Epithelial cell of esophagus (primary cell): Measurements from ENCODE around the gene BDNF.
A peak's percentile ranks its signal among the peaks of the same experiment; 100 is the strongest.

Experiments
- DNase-seq: peaks from one replicate; pipeline ENCODE4 v3.0.0; 2010; ENCODE audit warnings: low read depth
- H3K4me3 ChIP-seq: 2 replicates; pipeline ENCODE4 v1.5.1; 2011; ENCODE audit warnings: mild to moderate bottlenecking, low read length, control low read depth
- CTCF ChIP-seq: IDR thresholded peaks from 2 replicates; pipeline ENCODE4 v1.5.1; 2011; ENCODE audit warnings: low read depth, mild to moderate bottlenecking, low read length, control low read depth, inconsistent platforms; ENCODE audit not compliant: insufficient read depth; ENCODE audit errors: missing control alignments

BDNF gene

GRCh38 chr11:27611947-27612455 is 88.3 kb downstream of the BDNF start:
- peak; percentile 50 for DNase-seq
- no peak overlapping the region for H3K4me3 ChIP-seq
- no peak for TF ChIP-seq CTCF

- DNase-seq = no peak
- TF ChIP-seq CTCF = no peak
- no peak overlapping the region for H3K4me3 ChIP-seq
Observed at GRCh38 chr11:27611390-27611789, 88.9 kb downstream of the BDNF start.

- no peak overlapping the region for H3K4me3 ChIP-seq
- TF ChIP-seq CTCF = no peak
- DNase-seq = no peak
Observed at GRCh38 chr11:27610946-27611345, 89.3 kb downstream of the BDNF start.

DNA sequence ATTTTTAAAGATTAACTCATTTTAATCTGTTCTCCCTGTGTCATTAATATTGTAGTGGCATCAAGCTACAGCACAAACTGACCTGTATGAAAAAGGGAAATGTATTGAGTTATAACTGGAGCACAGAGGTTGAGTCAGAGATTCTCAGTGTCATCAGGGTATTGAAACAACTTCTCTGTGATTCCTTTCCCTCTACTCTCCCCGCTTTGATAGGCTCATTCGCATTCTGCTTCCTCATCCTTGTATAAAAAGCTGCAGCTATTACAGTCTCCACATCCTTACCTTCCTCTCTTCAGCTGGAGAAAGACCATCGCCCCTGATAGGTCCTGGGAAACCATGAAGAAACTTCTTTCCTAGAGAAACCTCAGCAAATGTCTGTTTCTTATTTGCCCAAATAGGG is 90.0 kb downstream of the BDNF start:
- no peak overlapping the region for H3K4me3 ChIP-seq
- no peak for DNase-seq
- TF ChIP-seq CTCF = no peak

- DNase-seq = no peak
- TF ChIP-seq CTCF = no peak
- H3K4me3 ChIP-seq = no peak overlapping the region
Observed at GRCh38 chr11:27608951-27609350, 91.3 kb downstream of the BDNF start.

- TF ChIP-seq CTCF = no peak
- DNase-seq = no peak
- no peak overlapping the region for H3K4me3 ChIP-seq
Observed at GRCh38 chr11:27605422-27605821, 94.8 kb downstream of the BDNF start.
